PFSK-1 (cell line): ENCODE results near the gene EDC3.

ENCODE experiments used
- FOXP2 ChIP-seq: optimal IDR thresholded peaks from 2 replicates; pipeline ENCODE3; 2011; ENCODE audit warnings: borderline replicate concordance, control low read depth, inconsistent platforms; ENCODE audit not compliant: insufficient read depth; ENCODE audit errors: extremely low read length, extremely low read depth
- POLR2AphosphoS5 ChIP-seq: IDR thresholded peaks from 2 replicates; pipeline ENCODE4 v1.6.1; 2012; ENCODE audit warnings: low read depth, mild to moderate bottlenecking, control low read depth, low read length, moderate library complexity
- REST ChIP-seq, 2 experiments: IDR thresholded peaks; 2 replicates each; pipeline versions ENCODE4 v1.6.1 to v1.8.0; 2011 to 2012; ENCODE audit warnings: low read depth in 2 of 2, low read length in 2 of 2, control low read depth in 1 of 2, inconsistent platforms in 1 of 2, mild to moderate bottlenecking in 1 of 2, moderate library complexity in 1 of 2; ENCODE audit not compliant: insufficient read depth in 1 of 2
- SIN3A ChIP-seq: IDR thresholded peaks from 2 replicates; pipeline ENCODE4 v1.6.1; 2012; ENCODE audit warnings: mild to moderate bottlenecking, low read length, moderate library complexity, borderline replicate concordance; ENCODE audit not compliant: insufficient read depth
- TAF1 ChIP-seq: IDR thresholded peaks from 2 replicates; pipeline ENCODE4 v1.6.1; 2012; ENCODE audit warnings: low read length, control low read depth, borderline replicate concordance; ENCODE audit not compliant: insufficient read depth

DNA sequence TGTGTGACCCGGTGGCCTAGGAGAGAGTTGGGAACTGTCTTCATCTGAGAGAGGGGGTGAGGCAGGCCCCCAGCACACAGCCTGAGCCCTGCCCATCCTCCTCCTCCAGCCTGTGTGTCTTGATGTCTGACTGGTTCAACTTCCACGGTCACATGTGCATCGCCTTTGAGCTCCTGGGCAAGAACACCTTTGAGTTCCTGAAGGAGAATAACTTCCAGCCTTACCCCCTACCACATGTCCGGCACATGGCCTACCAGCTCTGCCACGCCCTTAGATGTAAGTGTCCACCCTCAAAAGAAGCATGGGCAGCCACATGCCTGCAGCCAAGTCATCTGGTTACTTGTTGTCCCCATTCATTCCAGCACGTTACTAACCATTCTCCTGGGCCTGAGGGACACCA is 70.1 kb downstream of the EDC3 start:
- TF ChIP-seq FOXP2 = no peak
- TF ChIP-seq REST (IDR thresholded peaks at IDR 0.05; ENCODE audit: insufficient read depth in 1 of 2, low read depth in 2 of 2, low read length in 2 of 2) = no peak
- TF ChIP-seq SIN3A = no peak
- no peak for TF ChIP-seq POLR2AphosphoS5
- no peak for TF ChIP-seq TAF1
